H9 (cell line): Measurements from ENCODE around the gene GPD1L. TPM values are rescaled to one million over a fixed set of nuclear protein-coding genes. Genes with fewer than 3 reads are reported as not detected.

Experiments used
- DNase-seq: peaks from one replicate; pipeline ENCODE4 v3.0.0-alpha.2; 2017
- H2AFZ ChIP-seq: one replicate; pipeline ENCODE4 v1.6.1; 2013; ENCODE audit warnings: mild to moderate bottlenecking, low read length, control low read depth, moderate library complexity
- H2AK5ac ChIP-seq: 2 replicates; pipeline ENCODE4 v1.6.1; 2013; ENCODE audit warnings: low read length, control low read depth, mixed read lengths; ENCODE audit not compliant: insufficient read length
- H2BK120ac ChIP-seq: one replicate; pipeline ENCODE4 v1.6.1; 2013; ENCODE audit warnings: low read depth, mild to moderate bottlenecking, low read length, control low read depth, inconsistent platforms; ENCODE audit not compliant: poor library complexity, severe bottlenecking
- H2BK12ac ChIP-seq: 2 replicates; pipeline ENCODE4 v1.6.1; 2013; ENCODE audit warnings: low read length, control low read depth, mixed read lengths, low read depth; ENCODE audit not compliant: insufficient read length
- H2BK15ac ChIP-seq: 2 replicates; pipeline ENCODE4 v1.6.1; 2013; ENCODE audit warnings: low read depth, low read length, control low read depth
- H2BK20ac ChIP-seq: one replicate; pipeline ENCODE4 v1.6.1; 2013; ENCODE audit warnings: low read depth, mild to moderate bottlenecking, low read length, control low read depth, inconsistent platforms; ENCODE audit not compliant: poor library complexity, severe bottlenecking
- H2BK5ac ChIP-seq: 2 replicates; pipeline ENCODE4 v1.6.1; 2013; ENCODE audit warnings: low read length, control low read depth, mixed read lengths; ENCODE audit not compliant: insufficient read length
- H3K14ac ChIP-seq: 2 replicates; pipeline ENCODE4 v1.6.1; 2013; ENCODE audit warnings: low read length, control low read depth; ENCODE audit not compliant: insufficient read depth
- H3K18ac ChIP-seq: 2 replicates; pipeline ENCODE4 v1.6.1; 2013; ENCODE audit warnings: low read depth, mild to moderate bottlenecking, mixed read lengths, low read length, control low read depth; ENCODE audit not compliant: insufficient read length
- H3K23ac ChIP-seq: 2 replicates; pipeline ENCODE4 v1.6.1; 2013; ENCODE audit warnings: low read length, control low read depth, mixed read lengths, low read depth; ENCODE audit not compliant: insufficient read length
- H3K23me2 ChIP-seq: 2 replicates; pipeline ENCODE4 v1.6.1; 2013; ENCODE audit warnings: low read depth, mild to moderate bottlenecking, mixed read lengths, low read length, control low read depth; ENCODE audit not compliant: insufficient read length, poor library complexity, severe bottlenecking
- H3K27ac ChIP-seq: 2 replicates; pipeline ENCODE4 v1.5.1; 2013; ENCODE audit warnings: low read length, control low read depth, mixed read lengths, low read depth; ENCODE audit not compliant: insufficient read length
- H3K27me3 ChIP-seq: 2 replicates; pipeline ENCODE4 v1.6.1; 2013; ENCODE audit warnings: low read length, control low read depth, inconsistent platforms; ENCODE audit not compliant: insufficient read depth
- H3K4ac ChIP-seq: 2 replicates; pipeline ENCODE4 v1.6.1; 2013; ENCODE audit warnings: low read depth, mild to moderate bottlenecking, control low read depth, inconsistent platforms, low read length, moderate library complexity
- H3K4me1 ChIP-seq: 2 replicates; pipeline ENCODE4 v1.6.1; 2013; ENCODE audit warnings: low read length, control low read depth, inconsistent platforms; ENCODE audit not compliant: insufficient read depth
- H3K4me2 ChIP-seq: 2 replicates; pipeline ENCODE4 v1.6.1; 2013; ENCODE audit warnings: low read length, control low read depth, mixed read lengths; ENCODE audit not compliant: insufficient read length, insufficient read depth
- H3K56ac ChIP-seq: 2 replicates; pipeline ENCODE4 v1.6.1; 2013; ENCODE audit warnings: low read depth, mild to moderate bottlenecking, mixed read lengths, low read length, control low read depth; ENCODE audit not compliant: insufficient read length
- H3K79me1 ChIP-seq: 2 replicates; pipeline ENCODE4 v1.6.1; 2013; ENCODE audit warnings: low read depth, mild to moderate bottlenecking, moderate library complexity, low read length, control low read depth, inconsistent platforms; ENCODE audit not compliant: insufficient read depth, poor library complexity, severe bottlenecking
- H3K79me2 ChIP-seq: 2 replicates; pipeline ENCODE4 v1.6.1; 2013; ENCODE audit warnings: low read length, control low read depth, inconsistent platforms; ENCODE audit not compliant: insufficient read depth
- H3K9ac ChIP-seq: 2 replicates; pipeline ENCODE4 v1.6.1; 2013; ENCODE audit warnings: low read length, control low read depth, mixed read lengths; ENCODE audit not compliant: insufficient read length; ENCODE audit errors: extremely low read depth
- H3K9me3 ChIP-seq: one replicate; pipeline ENCODE4 v1.6.1; 2013; ENCODE audit warnings: low read depth, low read length, inconsistent platforms; ENCODE audit not compliant: control insufficient read depth
- H3T11ph ChIP-seq: one replicate; pipeline ENCODE4 v1.6.1; 2013; ENCODE audit warnings: mild to moderate bottlenecking, low read length, control low read depth, inconsistent platforms
- H4K20me1 ChIP-seq: one replicate; pipeline ENCODE4 v1.6.1; 2013; ENCODE audit not compliant: control insufficient read depth, insufficient read length, insufficient read depth
- H4K5ac ChIP-seq: 2 replicates; pipeline ENCODE4 v1.6.1; 2013; ENCODE audit warnings: low read depth, mild to moderate bottlenecking, mixed read lengths, low read length, control low read depth; ENCODE audit not compliant: insufficient read length
- H4K8ac ChIP-seq: replicated peaks from 2 replicates; pipeline ENCODE4 v1.6.1; 2013; ENCODE audit warnings: low read length, control low read depth, mixed read lengths, low read depth; ENCODE audit not compliant: insufficient read length
- H4K91ac ChIP-seq: 2 replicates; pipeline ENCODE4 v1.6.1; 2013; ENCODE audit warnings: low read depth, mild to moderate bottlenecking, moderate library complexity, mixed read lengths, low read length, control low read depth; ENCODE audit not compliant: insufficient read length
- H3K27ac Mint-ChIP-seq, 3 experiments: 2 replicates in 2 of 3; 3 replicates in 1 of 3; pipeline ENCODE4 v1.8.0; 2020 to 2021; ENCODE audit warnings: mixed read lengths in 3 of 3, mild to moderate bottlenecking in 1 of 3, moderate library complexity in 1 of 3
- H3K27me3 Mint-ChIP-seq: 2 replicates; pipeline ENCODE4 v1.8.0; 2021; ENCODE audit warnings: low read depth, mild to moderate bottlenecking, moderate library complexity, mixed read lengths
- H3K36me3 Mint-ChIP-seq, 3 experiments: 2 replicates in 2 of 3; 3 replicates in 1 of 3; pipeline ENCODE4 v1.8.0; 2020 to 2021; ENCODE audit warnings: low read depth in 3 of 3, mixed read lengths in 3 of 3; ENCODE audit not compliant: insufficient read depth in 1 of 3
- H3K4me1 Mint-ChIP-seq, 2 experiments: 2 replicates each; pipeline ENCODE4 v1.8.0; 2020; ENCODE audit warnings: mixed read lengths in 2 of 2
- H3K4me3 Mint-ChIP-seq, 2 experiments: 2 replicates in 1 of 2; 3 replicates in 1 of 2; pipeline ENCODE4 v1.8.0; 2020 to 2021; ENCODE audit warnings: mild to moderate bottlenecking in 2 of 2, mixed read lengths in 2 of 2, moderate library complexity in 1 of 2
- H3K9me3 Mint-ChIP-seq, 2 experiments: 2 replicates in 1 of 2; 3 replicates in 1 of 2; pipeline ENCODE4 v1.8.0; 2020; ENCODE audit warnings: mild to moderate bottlenecking in 2 of 2, mixed read lengths in 2 of 2, moderate library complexity in 1 of 2
- WGBS: extraction: QIAGEN DNeasy Blood & Tissue Kit; methylation state at CpG from one replicate; pipeline ENCODE4 v1.1.7; 2013; ENCODE audit warnings: missing lambda C conversion rate, low lambda C conversion rate, mixed read lengths; ENCODE audit not compliant: insufficient read length; ENCODE audit errors: extremely low coverage; 5-methylcytosine and 5-hydroxymethylcytosine counted together
- total RNA-seq: library from RNA; stranded (reverse); gene quantifications from 2 replicates; pipeline ENCODE4 v1.2.1, GENCODE V29; 2021
- TF ChIP-seq, protein P1 (sequence below): fragments of 200-600 bp; sonication (generic); conservative IDR thresholded peaks from 3 replicates; pipeline ENCODE4 v1.8.0; 2021; ENCODE audit warnings: antibody characterized with exemption, mild to moderate bottlenecking

GPD1L gene
- total RNA-seq, 1 experiment from 2014 or later: 3.7 TPM

- Histone ChIP-seq H3K56ac (no peak overlapping the region), H2BK15ac (no peak overlapping the region), H4K20me1 (no peaks in the 10 kb centered on the region), H3K4me2 (no peak overlapping the region), H3K18ac (no peak overlapping the region), H4K5ac (no peak overlapping the region), H3T11ph (no peak overlapping the region), H2BK20ac (no peak overlapping the region), H3K14ac (no peak overlapping the region), H2BK5ac (no peak overlapping the region), H3K9ac (no peak overlapping the region), H3K79me2 (no peaks in the 10 kb centered on the region), H3K79me1 (no peaks in the 10 kb centered on the region), H3K4ac (no peak overlapping the region), H3K9me3 (no peaks in the 10 kb centered on the region), H3K27me3 (no peaks in the 10 kb centered on the region), H2BK12ac (no peak overlapping the region), H2AFZ (no peak overlapping the region), H2AK5ac (no peak overlapping the region), H3K23ac (no peak overlapping the region), H3K27ac (no peak overlapping the region), H4K8ac (no peak overlapping the region), H3K23me2 (no peaks in the 10 kb centered on the region), H3K4me1 (no peaks in the 10 kb centered on the region), H2BK120ac (no peak overlapping the region), H4K91ac (no peak overlapping the region)
- Mint-ChIP-seq H3K27ac (no peak overlapping the region), H3K4me3 (no peak overlapping the region), H3K36me3 (no peaks in the 10 kb centered on the region), H3K4me1 (no peaks in the 10 kb centered on the region), H3K9me3 (no peaks in the 10 kb centered on the region), H3K27me3 (peaks cover 1% of the 10 kb centered on the region; the same call in 1 of the 2 replicates)
- WGBS: no CpG with 5 or more reads among the region's 1 CpG
- DNase-seq: no peak
- TF ChIP-seq, protein P1, sequence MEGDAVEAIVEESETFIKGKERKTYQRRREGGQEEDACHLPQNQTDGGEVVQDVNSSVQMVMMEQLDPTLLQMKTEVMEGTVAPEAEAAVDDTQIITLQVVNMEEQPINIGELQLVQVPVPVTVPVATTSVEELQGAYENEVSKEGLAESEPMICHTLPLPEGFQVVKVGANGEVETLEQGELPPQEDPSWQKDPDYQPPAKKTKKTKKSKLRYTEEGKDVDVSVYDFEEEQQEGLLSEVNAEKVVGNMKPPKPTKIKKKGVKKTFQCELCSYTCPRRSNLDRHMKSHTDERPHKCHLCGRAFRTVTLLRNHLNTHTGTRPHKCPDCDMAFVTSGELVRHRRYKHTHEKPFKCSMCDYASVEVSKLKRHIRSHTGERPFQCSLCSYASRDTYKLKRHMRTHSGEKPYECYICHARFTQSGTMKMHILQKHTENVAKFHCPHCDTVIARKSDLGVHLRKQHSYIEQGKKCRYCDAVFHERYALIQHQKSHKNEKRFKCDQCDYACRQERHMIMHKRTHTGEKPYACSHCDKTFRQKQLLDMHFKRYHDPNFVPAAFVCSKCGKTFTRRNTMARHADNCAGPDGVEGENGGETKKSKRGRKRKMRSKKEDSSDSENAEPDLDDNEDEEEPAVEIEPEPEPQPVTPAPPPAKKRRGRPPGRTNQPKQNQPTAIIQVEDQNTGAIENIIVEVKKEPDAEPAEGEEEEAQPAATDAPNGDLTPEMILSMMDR: no peak
These were observed 96.1 kb downstream of the GPD1L start for GRCh38 chr3:32202496-32202895.
